Brain microvascular endothelial cell (primary cell): ENCODE measurements around the gene ZNF385B.

Experiments used
- DNase-seq: peaks from one replicate; pipeline ENCODE4 v3.0.0-alpha.2; 2020
- H3K27ac ChIP-seq: fragments of 250-450 bp; sonication (Bioruptor Pico); 2 replicates; pipeline ENCODE4 v1.5.1; 2020; ENCODE audit warnings: mild to moderate bottlenecking, moderate library complexity
- H3K27me3 ChIP-seq: fragments of 250-450 bp; sonication (Bioruptor Pico); replicated peaks from 2 replicates; pipeline ENCODE4 v1.5.1; 2020; ENCODE audit warnings: mild to moderate bottlenecking
- H3K36me3 ChIP-seq: fragments of 250-450 bp; sonication (Bioruptor Pico); replicated peaks from 2 replicates; pipeline ENCODE4 v1.5.1; 2020; ENCODE audit warnings: mild to moderate bottlenecking
- H3K4me3 ChIP-seq: 2 replicates; pipeline ENCODE4 v1.5.1; 2011; ENCODE audit warnings: low read depth, mild to moderate bottlenecking, control low read depth, low read length, moderate library complexity
- in situ Hi-C: cut with HindIII; loops from 2 replicates; pipeline ENCODE4 v1.10.0; 2017; ENCODE audit warnings: low sequenced_read_pairs, low pct_ligation_motif_present
- TF ChIP-seq, protein P1 (sequence below): IDR thresholded peaks from 2 replicates; pipeline ENCODE4 v1.5.1; 2011; ENCODE audit warnings: low read depth, mild to moderate bottlenecking, moderate library complexity, low read length, control low read depth, inconsistent platforms; ENCODE audit errors: missing control alignments

The ZNF385B gene

DNA sequence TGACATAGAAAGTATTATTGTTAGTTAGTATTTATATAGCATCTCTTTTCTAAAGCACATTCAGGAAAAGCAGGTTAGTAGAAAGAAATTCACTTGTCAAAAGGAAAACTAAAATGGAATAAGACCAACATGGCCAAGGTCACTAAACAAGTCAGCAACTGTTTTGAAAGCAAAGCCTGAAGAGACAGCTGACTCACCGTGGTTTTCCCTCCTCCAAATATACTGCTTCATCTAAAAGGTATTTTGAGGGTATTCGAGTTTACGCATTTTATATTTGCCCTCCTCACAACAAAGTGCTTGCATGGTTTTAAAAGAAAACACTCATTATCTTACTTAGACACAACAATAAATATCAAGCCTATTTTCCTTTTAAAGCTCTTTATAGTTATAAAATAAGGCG lies 24.0 kb downstream of the ZNF385B start:
- Histone ChIP-seq H3K27me3 (no peaks in the 10 kb centered on the region), H3K4me3 (no peak overlapping the region), H3K36me3 (no peaks in the 10 kb centered on the region), H3K27ac (no peak overlapping the region)
- DNase-seq = peak; percentile 72
- TF ChIP-seq, protein P1, sequence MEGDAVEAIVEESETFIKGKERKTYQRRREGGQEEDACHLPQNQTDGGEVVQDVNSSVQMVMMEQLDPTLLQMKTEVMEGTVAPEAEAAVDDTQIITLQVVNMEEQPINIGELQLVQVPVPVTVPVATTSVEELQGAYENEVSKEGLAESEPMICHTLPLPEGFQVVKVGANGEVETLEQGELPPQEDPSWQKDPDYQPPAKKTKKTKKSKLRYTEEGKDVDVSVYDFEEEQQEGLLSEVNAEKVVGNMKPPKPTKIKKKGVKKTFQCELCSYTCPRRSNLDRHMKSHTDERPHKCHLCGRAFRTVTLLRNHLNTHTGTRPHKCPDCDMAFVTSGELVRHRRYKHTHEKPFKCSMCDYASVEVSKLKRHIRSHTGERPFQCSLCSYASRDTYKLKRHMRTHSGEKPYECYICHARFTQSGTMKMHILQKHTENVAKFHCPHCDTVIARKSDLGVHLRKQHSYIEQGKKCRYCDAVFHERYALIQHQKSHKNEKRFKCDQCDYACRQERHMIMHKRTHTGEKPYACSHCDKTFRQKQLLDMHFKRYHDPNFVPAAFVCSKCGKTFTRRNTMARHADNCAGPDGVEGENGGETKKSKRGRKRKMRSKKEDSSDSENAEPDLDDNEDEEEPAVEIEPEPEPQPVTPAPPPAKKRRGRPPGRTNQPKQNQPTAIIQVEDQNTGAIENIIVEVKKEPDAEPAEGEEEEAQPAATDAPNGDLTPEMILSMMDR = no peak
- in situ Hi-C loops = no loop called here

DNA sequence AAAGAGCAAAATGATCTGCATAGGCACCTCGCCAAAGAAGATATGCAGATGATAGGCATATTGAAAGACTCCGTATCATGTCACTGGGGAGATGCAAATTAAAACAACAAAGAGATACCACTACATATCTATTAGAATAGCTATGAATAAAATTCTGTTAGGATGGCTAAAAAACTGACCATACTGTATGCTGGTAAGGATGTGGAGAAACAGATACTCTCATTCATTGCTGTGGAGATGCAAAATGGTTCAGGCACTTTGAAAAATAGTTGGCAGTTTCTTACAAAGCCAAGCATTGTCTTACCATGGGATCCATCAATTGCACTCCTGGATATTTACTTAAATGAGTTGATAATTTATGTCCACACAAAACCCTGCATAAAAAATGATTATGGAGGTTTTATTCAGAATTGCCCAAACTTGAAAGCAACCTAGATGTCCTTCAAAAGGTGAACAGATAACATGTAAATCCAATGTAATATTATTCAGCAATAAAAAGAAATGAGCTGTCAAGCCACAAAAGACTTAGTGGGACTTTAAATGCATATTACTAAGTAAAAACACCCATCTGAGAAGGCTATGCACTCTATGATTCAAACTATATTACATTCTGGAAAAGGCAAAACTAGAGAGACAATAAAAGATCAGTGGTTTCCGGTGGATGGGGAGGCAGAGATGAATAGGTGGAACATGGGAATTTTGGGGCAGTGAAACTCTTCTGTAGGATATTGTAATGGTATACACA lies 31.2 kb downstream of the ZNF385B start:
- no peaks in the 10 kb centered on the region for H3K36me3 ChIP-seq
- H3K4me3 ChIP-seq = no peak overlapping the region
- no peak for DNase-seq
- no peaks in the 10 kb centered on the region for H3K27me3 ChIP-seq
- in situ Hi-C loops = no loop called here
- TF ChIP-seq, protein P1 = no peak
- H3K27ac ChIP-seq = no peak overlapping the region

DNA sequence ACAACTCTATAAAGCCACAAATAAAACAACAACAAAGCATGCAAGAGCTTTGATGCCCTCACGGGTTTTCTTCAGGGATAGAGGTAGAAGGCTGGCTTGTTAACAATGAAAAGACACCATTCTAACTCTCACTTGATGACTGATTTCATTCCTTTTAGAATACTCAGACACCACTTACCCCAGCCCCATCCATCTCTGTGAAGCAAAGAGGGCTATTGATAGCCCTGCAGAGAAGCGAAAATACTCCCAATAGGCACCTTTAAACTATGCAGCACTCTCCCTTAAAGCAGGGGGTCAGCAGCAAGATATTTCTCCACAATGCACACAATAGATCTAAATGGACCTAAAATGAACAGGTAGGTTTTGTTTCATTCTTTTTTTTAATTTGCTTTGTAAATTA lies 35.1 kb downstream of the ZNF385B start:
- in situ Hi-C loops = no loop called here

GRCh38 chr2:179825494-179825893 lies 35.9 kb downstream of the ZNF385B start:
- Histone ChIP-seq H3K27ac (no peak overlapping the region), H3K36me3 (no peaks in the 10 kb centered on the region), H3K27me3 (no peaks in the 10 kb centered on the region), H3K4me3 (no peak overlapping the region)
- TF ChIP-seq, protein P1 = no peak
- DNase-seq = peak; percentile 39
- in situ Hi-C loops = no loop called here

More for the DNA sequence above, 35.1 kb downstream of the ZNF385B start:
- H3K27ac ChIP-seq = no peak overlapping the region
- no peak for DNase-seq
- H3K27me3 ChIP-seq = no peaks in the 10 kb centered on the region
- no peaks in the 10 kb centered on the region for H3K36me3 ChIP-seq
- TF ChIP-seq, protein P1 = no peak
- no peak overlapping the region for H3K4me3 ChIP-seq

GRCh38 chr2:179824961-179825360 lies 36.5 kb downstream of the ZNF385B start:
- Histone ChIP-seq H3K27ac (no peak overlapping the region), H3K27me3 (no peaks in the 10 kb centered on the region), H3K36me3 (no peaks in the 10 kb centered on the region), H3K4me3 (no peak overlapping the region)
- TF ChIP-seq, protein P1 = no peak
- DNase-seq = no peak
- in situ Hi-C loops = no loop called here

DNA sequence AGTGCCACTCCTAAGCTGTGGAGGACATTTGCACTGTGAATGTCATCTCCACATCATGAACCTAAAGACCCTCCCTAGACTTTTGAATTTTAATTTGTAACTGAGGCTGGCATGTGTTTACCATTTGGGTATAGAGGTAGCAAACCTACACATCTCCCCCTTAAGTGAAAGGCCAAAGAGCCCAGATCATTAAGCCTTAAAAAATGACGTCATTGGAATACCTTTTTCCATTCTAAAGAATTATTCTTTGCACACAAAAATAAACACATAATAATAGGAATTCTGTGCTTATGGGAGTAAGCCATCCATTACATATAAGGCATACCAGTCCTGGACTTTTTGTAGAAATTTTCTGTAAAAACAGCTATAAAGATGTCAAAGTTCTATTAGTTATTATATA lies 38.9 kb downstream of the ZNF385B start:
- no peaks in the 10 kb centered on the region for H3K27me3 ChIP-seq
- no peak overlapping the region for H3K27ac ChIP-seq
- in situ Hi-C loops = no loop called here
- no peak for DNase-seq
- no peak overlapping the region for H3K4me3 ChIP-seq
- H3K36me3 ChIP-seq = no peaks in the 10 kb centered on the region
- TF ChIP-seq, protein P1 = no peak
